HCT116 (cell line): ENCODE data around the gene SMOC1. TPM values are rescaled to one million over a fixed set of nuclear protein-coding genes. Genes with fewer than 3 reads are reported as not detected.

Experiments used
- ATAC-seq: fragments of 200-7000 bp; cut with Tn5 transposase; 2 replicates; pipeline ENCODE4 v1.9.1; 2020; ENCODE audit warnings: mild to moderate bottlenecking, moderate library complexity
- BruUV-seq: library from RNA; stranded (reverse); fragments of 400-500 nt; replicated peaks from 2 replicates; lab custom pipeline; 2021; lab: Mats Ljungman, UMichigan
- CTCF ChIA-PET: fragments of 300-600 bp; sonication (Branson Sonifier 250); formaldehyde crosslinking; loops from one replicate; lab custom pipeline; 2021; ENCODE audit warnings: antibody characterized with exemption; lab: Charles Lee
- POLR2A ChIA-PET: fragments of 300-600, 350-600 bp; sonication (Branson Sonifier 250); formaldehyde crosslinking; loops from one replicate; lab custom pipeline; 2021; ENCODE audit warnings: antibody characterized with exemption; lab: Charles Lee
- RAD21 ChIA-PET, 2 experiments: fragments of 300-600 bp; sonication (Branson Sonifier 250); formaldehyde crosslinking; loops; one replicate each; lab custom pipeline; 2023; ENCODE audit warnings: low total read pairs in 2 of 2; ENCODE audit not compliant: uncharacterized antibody in 2 of 2, unreplicated experiment in 2 of 2, low non-redundant PET in 1 of 2; lab: Charles Lee
- DNase-seq: peaks from one replicate; pipeline ENCODE4 v3.0.0-alpha.2; 2010; ENCODE audit warnings: low read depth, low spot score
- H2AFZ ChIP-seq: fragments of 200-600 bp; shearing (Covaris generic), sonication (generic); 2 replicates; pipeline ENCODE4 v1.6.1; 2017; ENCODE audit warnings: low read depth, mixed run types, mixed read lengths, antibody characterized with exemption, low read length; ENCODE audit not compliant: poor library complexity, severe bottlenecking
- H3K27ac ChIP-seq: 2 replicates; pipeline ENCODE4 v1.5.1; 2012; ENCODE audit warnings: low read depth, low read length
- H3K27me3 ChIP-seq: fragments of 200-600 bp; sonication (generic); 2 replicates; pipeline ENCODE4 v1.6.1; 2016; ENCODE audit warnings: mixed run types, low read length, mixed read lengths; ENCODE audit not compliant: insufficient read depth
- H3K36me3 ChIP-seq, 2 experiments: fragments of 200-500 bp in 1 of 2; fragments of 200-600 bp in 1 of 2; sonication (Bioruptor generic) in 1 of 2; sonication (generic) in 1 of 2; 2 replicates each; pipeline versions ENCODE4 v1.5.1 to v1.6.1; 2014 to 2016; ENCODE audit warnings: low read length in 2 of 2, inconsistent platforms in 1 of 2, mixed read lengths in 1 of 2, mixed run types in 1 of 2; ENCODE audit not compliant: insufficient read depth in 2 of 2, control insufficient read depth in 1 of 2
- H3K4me1 ChIP-seq, 2 experiments: fragments of 200-600 bp in 1 of 2; sonication (generic) in 1 of 2; 2 replicates each; pipeline versions ENCODE4 v1.5.1 to v1.6.1; 2012 to 2017; ENCODE audit warnings: low read length in 2 of 2, inconsistent platforms in 1 of 2, mild to moderate bottlenecking in 1 of 2, mixed read lengths in 1 of 2, mixed run types in 1 of 2, moderate library complexity in 1 of 2; ENCODE audit not compliant: insufficient read depth in 2 of 2, control insufficient read depth in 1 of 2
- H3K4me2 ChIP-seq: fragments of 200-600 bp; sonication (generic); 2 replicates; pipeline ENCODE4 v1.6.1; 2017; ENCODE audit warnings: mixed run types, low read length, mixed read lengths
- H3K4me3 ChIP-seq, 2 experiments: fragments of 200-600 bp in 1 of 2; sonication (generic) in 1 of 2; replicated peaks in 1 of 2; 2 replicates each; pipeline ENCODE4 v1.5.1; 2011 to 2016; ENCODE audit warnings: low read length in 2 of 2, control low read depth in 1 of 2, low read depth in 1 of 2, mild to moderate bottlenecking in 1 of 2, mixed read lengths in 1 of 2, mixed run types in 1 of 2
- H3K79me2 ChIP-seq: fragments of 200-600 bp; sonication (generic); 2 replicates; pipeline ENCODE4 v1.6.1; 2017; ENCODE audit warnings: mild to moderate bottlenecking, mixed run types, low read length, moderate library complexity, mixed read lengths; ENCODE audit not compliant: insufficient read depth
- H3K9ac ChIP-seq: fragments of 200-600 bp; sonication (generic); 2 replicates; pipeline ENCODE4 v1.6.1; 2016; ENCODE audit warnings: low read length, mixed read lengths
- H3K9me2 ChIP-seq: fragments of 200-600 bp; sonication (generic), shearing (Covaris generic); 2 replicates; pipeline ENCODE4 v1.6.1; 2017; ENCODE audit warnings: mixed run types, mild to moderate bottlenecking, moderate library complexity; ENCODE audit not compliant: insufficient read depth
- H3K9me3 ChIP-seq, 2 experiments: fragments of 200-500 bp in 1 of 2; fragments of 200-600 bp in 1 of 2; sonication (Bioruptor generic) in 1 of 2; sonication (generic) in 1 of 2; 2 replicates each; pipeline ENCODE4 v1.6.1; 2014 to 2017; ENCODE audit warnings: low read length in 2 of 2, mixed read lengths in 2 of 2, inconsistent platforms in 1 of 2, low read depth in 1 of 2, mild to moderate bottlenecking in 1 of 2, mixed run types in 1 of 2, moderate library complexity in 1 of 2; ENCODE audit not compliant: control insufficient read depth in 1 of 2, insufficient read depth in 1 of 2
- H4K20me1 ChIP-seq: fragments of 200-600 bp; sonication (generic), shearing (Covaris generic); 2 replicates; pipeline ENCODE4 v1.6.1; 2017; ENCODE audit warnings: mixed run types, mild to moderate bottlenecking, moderate library complexity; ENCODE audit not compliant: insufficient read depth
- RAD21 ChIP-seq: IDR thresholded peaks from 2 replicates; pipeline ENCODE4 v1.6.1; 2012; ENCODE audit warnings: low read depth, mild to moderate bottlenecking
- intact Hi-C: fragments of 100-400 bp; cut with micrococcal nuclease; formaldehyde crosslinking; loops from 2 replicates; pipeline ENCODE4 v1.10.0; 2022
- total RNA-seq: library from RNA; stranded (reverse); gene quantifications from one replicate; pipeline ENCODE4 v1.2.1, GENCODE V29; 2021; ENCODE audit not compliant: unreplicated experiment
- TF ChIP-seq, protein P1 (sequence below), 3 experiments: fragments of 200-600 bp in 1 of 3; sonication (generic) in 1 of 3; IDR thresholded peaks in 2 of 3; conservative IDR thresholded peaks in 1 of 3; 2 replicates each; pipeline ENCODE4 v1.5.1; 2012 to 2017; ENCODE audit warnings: low read depth in 2 of 3, low read length in 2 of 3, antibody characterized with exemption in 1 of 3, borderline replicate concordance in 1 of 3, control low read depth in 1 of 3, mild to moderate bottlenecking in 1 of 3, mixed read lengths in 1 of 3, mixed run types in 1 of 3, moderate library complexity in 1 of 3; ENCODE audit not compliant: insufficient read depth in 1 of 3
- TF ChIP-seq, protein P2 (sequence below): IDR thresholded peaks from 2 replicates; pipeline ENCODE4 v1.6.1; 2011; ENCODE audit warnings: mild to moderate bottlenecking, low read length, moderate library complexity; ENCODE audit not compliant: insufficient replicate concordance; ENCODE audit errors: extremely low read depth

The SMOC1 gene
- total RNA-seq, 1 experiment from 2014 or later, result not detected

GRCh38 chr14:70027785-70028428 is 148.7 kb downstream of the SMOC1 start:
- H3K4me2 ChIP-seq, result no peak overlapping the region
- H3K9ac ChIP-seq, result no peak overlapping the region
- H3K27me3 ChIP-seq, result peaks cover 3% of the 10 kb centered on the region; the same call in 1 of the 2 replicates
- ChIA-PET POLR2A (interaction anchor here (1.3 kb wide), 1 partner anchor 150 kb away, joined by 3 read pairs; no protein-coding TSS in a partner anchor), RAD21 (interaction anchor here (0.7 to 1.5 kb wide), 9 partner anchors 45 to 297 kb away, joined by 3 to 22 read pairs (median 4); no protein-coding TSS in a partner anchor), CTCF (interaction anchor here (0.6 to 2.4 kb wide), 17 partner anchors 8 to 553 kb away, joined by 3 to 63 read pairs (median 5); no protein-coding TSS in a partner anchor)
- no peak overlapping the region for H3K4me3 ChIP-seq
- BruUV-seq, result no TSS peak
- H3K79me2 ChIP-seq, result no peaks in the 10 kb centered on the region
- H3K9me3 ChIP-seq, result no peaks in the 10 kb centered on the region
- TF ChIP-seq, protein P1, sequence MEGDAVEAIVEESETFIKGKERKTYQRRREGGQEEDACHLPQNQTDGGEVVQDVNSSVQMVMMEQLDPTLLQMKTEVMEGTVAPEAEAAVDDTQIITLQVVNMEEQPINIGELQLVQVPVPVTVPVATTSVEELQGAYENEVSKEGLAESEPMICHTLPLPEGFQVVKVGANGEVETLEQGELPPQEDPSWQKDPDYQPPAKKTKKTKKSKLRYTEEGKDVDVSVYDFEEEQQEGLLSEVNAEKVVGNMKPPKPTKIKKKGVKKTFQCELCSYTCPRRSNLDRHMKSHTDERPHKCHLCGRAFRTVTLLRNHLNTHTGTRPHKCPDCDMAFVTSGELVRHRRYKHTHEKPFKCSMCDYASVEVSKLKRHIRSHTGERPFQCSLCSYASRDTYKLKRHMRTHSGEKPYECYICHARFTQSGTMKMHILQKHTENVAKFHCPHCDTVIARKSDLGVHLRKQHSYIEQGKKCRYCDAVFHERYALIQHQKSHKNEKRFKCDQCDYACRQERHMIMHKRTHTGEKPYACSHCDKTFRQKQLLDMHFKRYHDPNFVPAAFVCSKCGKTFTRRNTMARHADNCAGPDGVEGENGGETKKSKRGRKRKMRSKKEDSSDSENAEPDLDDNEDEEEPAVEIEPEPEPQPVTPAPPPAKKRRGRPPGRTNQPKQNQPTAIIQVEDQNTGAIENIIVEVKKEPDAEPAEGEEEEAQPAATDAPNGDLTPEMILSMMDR (IDR thresholded peaks at IDR 0.05 in 2 of 3, conservative IDR thresholded peaks at IDR 0.05 in 1 of 3; ENCODE audit: borderline replicate concordance in 1 of 3, insufficient read depth in 1 of 3, low read depth in 2 of 3, low read length in 2 of 3), result peak; percentile 82 to 96 (median 92)
- TF ChIP-seq, protein P2, sequence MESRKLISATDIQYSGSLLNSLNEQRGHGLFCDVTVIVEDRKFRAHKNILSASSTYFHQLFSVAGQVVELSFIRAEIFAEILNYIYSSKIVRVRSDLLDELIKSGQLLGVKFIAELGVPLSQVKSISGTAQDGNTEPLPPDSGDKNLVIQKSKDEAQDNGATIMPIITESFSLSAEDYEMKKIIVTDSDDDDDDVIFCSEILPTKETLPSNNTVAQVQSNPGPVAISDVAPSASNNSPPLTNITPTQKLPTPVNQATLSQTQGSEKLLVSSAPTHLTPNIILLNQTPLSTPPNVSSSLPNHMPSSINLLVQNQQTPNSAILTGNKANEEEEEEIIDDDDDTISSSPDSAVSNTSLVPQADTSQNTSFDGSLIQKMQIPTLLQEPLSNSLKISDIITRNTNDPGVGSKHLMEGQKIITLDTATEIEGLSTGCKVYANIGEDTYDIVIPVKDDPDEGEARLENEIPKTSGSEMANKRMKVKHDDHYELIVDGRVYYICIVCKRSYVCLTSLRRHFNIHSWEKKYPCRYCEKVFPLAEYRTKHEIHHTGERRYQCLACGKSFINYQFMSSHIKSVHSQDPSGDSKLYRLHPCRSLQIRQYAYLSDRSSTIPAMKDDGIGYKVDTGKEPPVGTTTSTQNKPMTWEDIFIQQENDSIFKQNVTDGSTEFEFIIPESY, result no peak
- peak; percentile 94 for TF ChIP-seq RAD21
- peaks cover 7 to 8% of the 10 kb centered on the region in 2 experiments; a peak in 3 of 4 replicates for H3K4me1 ChIP-seq
- no peak overlapping the region for H2AFZ ChIP-seq
- no peaks in the 10 kb centered on the region for H4K20me1 ChIP-seq
- H3K9me2 ChIP-seq, result no peaks in the 10 kb centered on the region
- no peaks in the 10 kb centered on the region for H3K36me3 ChIP-seq
- intact Hi-C loops, result loop anchor here (1.0 to 5.0 kb wide), 4 partner anchors 151 to 441 kb away; no protein-coding TSS in a partner anchor
- peak; percentile 10 for DNase-seq
- ATAC-seq, result peak; percentile 91
- H3K27ac ChIP-seq, result no peak overlapping the region
